Measurements from ENCODE around the gene STRIP1. TPM values are rescaled to one million over a fixed set of nuclear protein-coding genes. Genes with fewer than 3 reads are reported as not detected.

Gene STRIP1
- polyA plus RNA-seq, 1 of the 3 experiments (the other 2 are of a cell fraction): 34.6 TPM

GRCh38 chr1:109997867-109998229 lies 36.6 kb upstream of the STRIP1 start:
- H3K4me1 ChIP-seq (ENCODE audit: control insufficient read depth in 1 of 2, insufficient read depth in 2 of 2, low read depth in 1 of 2, low read length in 1 of 2): peaks cover 3 to 18% of the 10 kb centered on the region in 2 experiments; a peak in 3 of 4 replicates

More at GRCh38 chr1:109997867-109998229, 36.6 kb upstream of the STRIP1 start:
- Histone ChIP-seq H3K27me3 (ENCODE audit: insufficient read depth) (no peaks in the 10 kb centered on the region), H3K4me3 (ENCODE audit: low read depth in 2 of 2, low read length in 1 of 2) (no peak overlapping the region), H3K9me2 (no peaks in the 10 kb centered on the region), H4K20me1 (ENCODE audit: insufficient read depth) (peaks cover 30% of the 10 kb centered on the region), H3K9ac (no peak overlapping the region), H3K4me2 (no peak overlapping the region), H3K9me3 (no peaks in the 10 kb centered on the region), H2AFZ (ENCODE audit: low read depth) (no peak overlapping the region), H3K79me2 (ENCODE audit: insufficient read depth) (peaks cover 93% of the 10 kb centered on the region), H3F3A (replicated peaks; ENCODE audit: insufficient read depth) (peaks cover 17% of the 10 kb centered on the region), H3K36me3 (replicated peaks in 1 of 2; ENCODE audit: control insufficient read depth in 1 of 2, insufficient read depth in 2 of 2, low read length in 1 of 2) (peaks cover 9 to 26% of the 10 kb centered on the region in 2 experiments), H3K27ac (ENCODE audit: low read depth in 2 of 2, low read length in 1 of 2) (no peak overlapping the region)
- DNase-seq: no peak
- TF ChIP-seq REST (IDR thresholded peaks at IDR 0.05; ENCODE audit: low read depth, low read length): no peak
- TF ChIP-seq ZBTB33 (IDR thresholded peaks at IDR 0.05; ENCODE audit: borderline replicate concordance, low read depth): no peak
- TF ChIP-seq FOXM1 (IDR thresholded peaks at IDR 0.05; ENCODE audit: low read depth): no peak
- TF ChIP-seq TAF1 (IDR thresholded peaks at IDR 0.05; ENCODE audit: borderline replicate concordance, low read depth, low read length): no peak
- no peak for TF ChIP-seq EZH2phosphoT487 (IDR thresholded peaks at IDR 0.05; ENCODE audit: borderline replicate concordance, low read depth)
- TF ChIP-seq SMC3 (IDR thresholded peaks at IDR 0.05; ENCODE audit: low read depth, low read length): no peak
- no peak for TF ChIP-seq NRF1 (IDR thresholded peaks at IDR 0.05; ENCODE audit: low read depth, low read length)
- no peak for TF ChIP-seq SIN3A (IDR thresholded peaks at IDR 0.05; ENCODE audit: borderline replicate concordance, low read depth, low read length)
- no peak for TF ChIP-seq USF2 (IDR thresholded peaks at IDR 0.05; ENCODE audit: borderline replicate concordance, low read depth, low read length)
- TF ChIP-seq MAX (IDR thresholded peaks at IDR 0.05; ENCODE audit: low read depth): no peak
- no peak for TF ChIP-seq USF1 (IDR thresholded peaks at IDR 0.05; ENCODE audit: borderline replicate concordance, low read depth)
- no peak for TF ChIP-seq PBX3 (IDR thresholded peaks at IDR 0.05)
- TF ChIP-seq GATA2 (CRISPR knock-in tag; IDR thresholded peaks at IDR 0.05): no peak
- TF ChIP-seq RFX5 (IDR thresholded peaks at IDR 0.05; ENCODE audit: low read length): no peak
- POLR2A ChIA-PET: interaction anchor here (1.8 kb wide), 1 partner anchor 10 kb away, joined by 4 read pairs; no protein-coding TSS in a partner anchor
- CTCF ChIA-PET: interaction anchor here (1.4 to 4.9 kb wide), 4 partner anchors 13 to 466 kb away, joined by 3 to 24 read pairs (median 6); partner anchors contain the start of gene AHCYL1
